Activated CD8-positive, alpha-beta T cell treated with anti-CD3 and anti-CD28 coated beads for 36 hours (primary cell): Measurements from ENCODE around the gene NRG4. TPM values are rescaled to one million over a fixed set of nuclear protein-coding genes. Genes with fewer than 3 reads are reported as not detected.
"Not testable (repeated sequence)": the region's sequence is repeated elsewhere in the genome, so short reads cannot be mapped to it uniquely, and the experiment has no call there.

ENCODE experiments used
- ATAC-seq: fragments of 200-7000 bp; cut with Tn5 transposase; one replicate; pipeline ENCODE4 v1.10.0; 2021; ENCODE audit warnings: mild to moderate bottlenecking, moderate library complexity
- CTCF ChIA-PET: fragments of 350-600 bp; sonication (Branson Sonifier 250); formaldehyde crosslinking; loops from one replicate; lab custom pipeline; 2021; ENCODE audit warnings: antibody characterized with exemption; lab: Charles Lee
- POLR2A ChIA-PET: fragments of 350-600 bp; sonication (Branson Sonifier 250); formaldehyde crosslinking; loops from one replicate; lab custom pipeline; 2021; ENCODE audit warnings: antibody characterized with exemption; lab: Charles Lee
- DNase-seq: peaks from one replicate; pipeline ENCODE4 v3.0.0-alpha.2; 2020
- H3K27ac Mint-ChIP-seq: one replicate; pipeline ENCODE4 v1.8.0; 2021; ENCODE audit warnings: mild to moderate bottlenecking, mixed read lengths
- H3K27me3 Mint-ChIP-seq: one replicate; pipeline ENCODE4 v1.8.0; 2021; ENCODE audit warnings: mixed read lengths
- H3K36me3 Mint-ChIP-seq: one replicate; pipeline ENCODE4 v1.8.0; 2021; ENCODE audit warnings: low read depth, mixed read lengths
- H3K4me1 Mint-ChIP-seq: one replicate; pipeline ENCODE4 v1.8.0; 2021; ENCODE audit warnings: low read depth, mixed read lengths
- H3K4me3 Mint-ChIP-seq: one replicate; pipeline ENCODE4 v1.8.0; 2021; ENCODE audit warnings: mild to moderate bottlenecking, moderate library complexity, mixed read lengths
- H3K9me3 Mint-ChIP-seq: one replicate; pipeline ENCODE4 v1.8.0; 2021; ENCODE audit warnings: mixed read lengths
- CTCF ChIP-seq: fragments of 200-600 bp; IDR thresholded peaks from one replicate; pipeline ENCODE4 v1.8.0; 2022; ENCODE audit warnings: antibody characterized with exemption, mild to moderate bottlenecking
- intact Hi-C: fragments of 100-400 bp; cut with micrococcal nuclease; formaldehyde crosslinking; loops from one replicate; pipeline ENCODE4 v1.10.0; 2022
- total RNA-seq, 2 experiments: library from RNA; stranded (reverse); gene quantifications; one replicate each; pipeline ENCODE4 v1.2.3, GENCODE V29; 2021

NRG4 gene
- total RNA-seq, 2 experiments from 2014 or later = not detected

GRCh38 chr15:75982468-75982867, 29.8 kb downstream of the NRG4 start:
- DNase-seq (no peak), ATAC-seq (no peak)
- TF ChIP-seq CTCF = no peak
- Mint-ChIP-seq H3K9me3 (no peaks in the 10 kb centered on the region), H3K27me3 (peaks cover 15% of the 10 kb centered on the region), H3K4me1 (no peaks in the 10 kb centered on the region), H3K27ac (no peak overlapping the region), H3K36me3 (no peaks in the 10 kb centered on the region), H3K4me3 (no peak overlapping the region)
- intact Hi-C loops = no loop called here
- POLR2A ChIA-PET = no interaction called here
- CTCF ChIA-PET = no interaction called here

- DNase-seq = no peak
- intact Hi-C loops = no loop called here
- Mint-ChIP-seq H3K4me1 (no peaks in the 10 kb centered on the region), H3K27me3 (peaks cover 15% of the 10 kb centered on the region), H3K36me3 (no peaks in the 10 kb centered on the region), H3K4me3 (no peak overlapping the region), H3K27ac (no peak overlapping the region), H3K9me3 (no peaks in the 10 kb centered on the region)
- ChIA-PET POLR2A (interaction anchor here (0.6 kb wide), 1 partner anchor 94 kb away, joined by 3 read pairs; no protein-coding TSS in a partner anchor), CTCF (interaction anchor here (0.7 to 1.1 kb wide), 2 partner anchors 9 to 10 kb away, joined by 3 to 4 read pairs; no protein-coding TSS in a partner anchor)
- no peak for ATAC-seq
- TF ChIP-seq CTCF = no peak
These were observed 30.9 kb downstream of the NRG4 start for GRCh38 chr15:75981149-75981815.

- DNase-seq, POLR2A ChIA-PET: not testable (repeated sequence)
- H3K27me3 Mint-ChIP-seq = peaks cover 27% of the 10 kb centered on the region
These were observed 35.5 kb downstream of the NRG4 start for GRCh38 chr15:75976766-75977165.

GRCh38 chr15:75966073-75966472, 46.2 kb downstream of the NRG4 start:
- ChIA-PET CTCF (interaction anchor here (1.4 to 1.7 kb wide), 2 partner anchors 14 to 173 kb away, joined by 3 to 5 read pairs; no protein-coding TSS in a partner anchor), POLR2A (no interaction called here)
- Mint-ChIP-seq H3K27ac (no peak overlapping the region), H3K4me1 (no peaks in the 10 kb centered on the region), H3K27me3 (peaks cover 2% of the 10 kb centered on the region), H3K9me3 (no peaks in the 10 kb centered on the region), H3K4me3 (no peak overlapping the region), H3K36me3 (no peaks in the 10 kb centered on the region)
- ATAC-seq = no peak
- intact Hi-C loops = no loop called here
- no peak for TF ChIP-seq CTCF
- no peak for DNase-seq

More at GRCh38 chr15:75976766-75977165, 35.5 kb downstream of the NRG4 start:
- H3K9me3 Mint-ChIP-seq, H3K36me3 Mint-ChIP-seq, CTCF ChIA-PET, intact Hi-C loops, H3K4me1 Mint-ChIP-seq, ATAC-seq, H3K27ac Mint-ChIP-seq, H3K4me3 Mint-ChIP-seq: not testable (repeated sequence)

GRCh38 chr15:75961331-75961730, 50.9 kb downstream of the NRG4 start:
- CTCF ChIA-PET = no interaction called here
- POLR2A ChIA-PET = no interaction called here
- Mint-ChIP-seq H3K9me3 (no peaks in the 10 kb centered on the region), H3K4me3 (no peak overlapping the region), H3K4me1 (no peaks in the 10 kb centered on the region), H3K27ac (no peak overlapping the region), H3K27me3 (peaks cover 10% of the 10 kb centered on the region), H3K36me3 (no peaks in the 10 kb centered on the region)
- TF ChIP-seq CTCF = no peak
- intact Hi-C loops = no loop called here
- DNase-seq (no peak), ATAC-seq (no peak)
